ENCODE measurements around the gene RBKS.
"Not testable (repeated sequence)": the region's sequence is repeated elsewhere in the genome, so short reads cannot be mapped to it uniquely, and the experiment has no call there.

RBKS gene

GRCh38 chr2:27869763-27870162 is 20.4 kb downstream of the RBKS start:
- DNase-seq: no peak

- DNase-seq: no peak
Measured at GRCh38 chr2:27866237-27866636, 23.9 kb downstream of the RBKS start.

GRCh38 chr2:27863955-27864354 is 26.2 kb downstream of the RBKS start:
- not testable (repeated sequence) for DNase-seq

DNA sequence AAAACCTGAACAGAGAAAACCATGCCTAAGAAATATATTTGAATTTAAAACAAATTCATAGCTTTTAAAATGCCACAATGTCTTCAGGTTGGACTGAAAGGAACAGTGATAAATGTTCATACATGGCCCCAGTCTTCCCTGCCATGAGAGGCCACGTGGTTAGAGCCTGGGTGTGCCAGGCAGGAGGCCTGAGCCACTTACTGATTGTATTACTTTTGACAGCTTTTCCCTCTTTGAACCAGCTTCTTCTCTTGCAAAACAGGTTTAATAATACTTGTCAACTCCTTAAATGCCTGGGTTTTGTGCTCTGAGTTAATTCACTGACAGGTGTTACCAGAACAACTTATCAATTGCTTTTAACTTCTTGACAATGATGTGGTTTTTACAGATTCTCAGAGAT is 27.0 kb downstream of the RBKS start:
- DNase-seq: no peak

DNA sequence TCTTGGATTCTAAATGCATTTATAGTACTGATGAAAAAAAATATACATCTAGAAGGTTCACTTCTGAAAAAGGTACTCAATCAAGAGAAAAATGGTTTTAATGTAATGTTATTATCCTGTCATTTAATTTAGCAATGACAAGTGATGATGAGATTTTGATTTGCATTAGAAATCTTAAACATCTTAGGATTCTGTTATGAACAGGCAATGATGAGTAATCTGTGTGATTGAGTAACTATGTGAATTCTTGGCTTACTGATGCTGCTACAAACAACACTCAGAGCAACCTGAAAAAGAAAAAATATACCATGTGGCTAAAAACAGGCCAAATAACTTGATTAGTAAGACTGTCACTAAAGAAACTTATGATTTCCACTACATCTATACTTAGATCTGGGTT is 30.1 kb downstream of the RBKS start:
- DNase-seq: no peak

GRCh38 chr2:27857417-27858172 is 32.6 kb downstream of the RBKS start:
- no peak for DNase-seq

DNA sequence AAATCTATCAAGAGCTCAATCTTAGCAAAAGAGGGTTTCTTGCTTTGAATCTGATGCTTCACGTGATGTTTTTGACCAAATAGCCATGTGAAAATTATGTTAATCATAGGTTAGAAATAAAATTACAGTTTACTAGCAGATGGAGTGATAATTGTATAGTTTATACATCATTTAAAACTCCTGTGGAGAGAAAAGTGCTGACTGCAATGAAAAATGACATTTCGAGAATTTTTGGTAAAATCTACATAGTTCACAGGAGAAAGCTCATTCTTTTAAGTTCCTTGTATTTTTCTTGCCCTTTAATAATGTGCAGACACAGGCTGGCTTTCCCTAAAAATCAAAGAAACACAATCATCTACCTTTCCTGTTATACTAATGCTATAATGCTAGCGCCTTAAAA is 33.2 kb downstream of the RBKS start:
- DNase-seq: no peak

DNA sequence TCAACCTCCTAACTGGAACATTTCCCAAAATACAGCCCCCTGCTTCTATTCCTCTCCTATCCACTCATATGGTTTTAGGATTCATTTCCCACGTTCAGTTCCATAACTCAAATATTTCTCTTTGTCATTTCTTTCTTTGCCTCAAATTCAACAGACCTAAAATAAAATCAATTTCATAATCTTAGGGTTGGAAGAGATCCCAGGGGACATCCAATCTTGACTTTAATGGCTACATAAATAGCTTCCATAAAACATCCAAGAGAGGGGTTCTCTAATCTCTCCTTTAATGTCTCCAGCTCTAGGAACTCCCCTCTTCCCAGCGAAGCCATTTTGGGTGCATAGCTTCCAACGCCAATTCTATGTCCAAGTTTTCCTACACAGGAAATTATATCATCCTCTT is 33.8 kb downstream of the RBKS start:
- DNase-seq: no peak

DNA sequence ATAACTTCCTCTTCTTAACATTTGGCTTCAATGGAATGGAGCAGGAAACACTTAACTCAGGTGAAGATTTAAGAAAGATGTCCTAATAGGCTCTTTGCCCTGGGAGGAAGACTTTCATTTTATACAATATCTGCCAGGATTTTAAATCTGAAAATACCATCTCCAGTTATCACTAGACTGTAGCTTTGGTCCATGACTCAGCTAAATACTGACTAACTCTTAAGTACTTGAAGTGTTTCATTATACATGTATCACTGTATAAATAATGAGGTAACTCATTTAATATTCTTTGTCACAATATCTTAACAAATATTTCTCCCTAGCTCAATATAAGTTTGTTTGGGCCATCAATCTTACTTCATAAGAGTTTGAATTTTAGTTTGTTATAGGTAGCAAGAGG is 34.7 kb downstream of the RBKS start:
- DNase-seq: no peak

- DNase-seq: no peak
Measured at GRCh38 chr2:27854229-27854862, 35.8 kb downstream of the RBKS start.

DNA sequence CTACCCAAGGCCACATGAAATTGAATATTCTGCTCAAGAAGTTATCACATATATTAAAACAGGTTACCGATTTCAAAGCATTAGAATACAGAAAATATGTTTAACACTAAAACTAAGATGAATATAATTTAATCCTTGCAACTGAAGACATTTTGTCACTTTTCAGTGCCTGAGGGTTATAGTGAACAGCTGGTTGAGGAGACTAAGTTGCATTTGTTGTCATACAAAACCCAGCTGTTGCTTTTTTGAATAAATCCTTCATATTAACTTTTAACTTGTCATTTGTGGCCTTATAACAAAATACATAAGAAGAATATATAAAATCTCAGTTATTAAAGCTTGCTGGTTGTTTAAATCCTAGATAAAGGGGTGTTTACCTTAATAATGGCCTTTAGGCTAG is 37.5 kb downstream of the RBKS start:
- DNase-seq: no peak

DNA sequence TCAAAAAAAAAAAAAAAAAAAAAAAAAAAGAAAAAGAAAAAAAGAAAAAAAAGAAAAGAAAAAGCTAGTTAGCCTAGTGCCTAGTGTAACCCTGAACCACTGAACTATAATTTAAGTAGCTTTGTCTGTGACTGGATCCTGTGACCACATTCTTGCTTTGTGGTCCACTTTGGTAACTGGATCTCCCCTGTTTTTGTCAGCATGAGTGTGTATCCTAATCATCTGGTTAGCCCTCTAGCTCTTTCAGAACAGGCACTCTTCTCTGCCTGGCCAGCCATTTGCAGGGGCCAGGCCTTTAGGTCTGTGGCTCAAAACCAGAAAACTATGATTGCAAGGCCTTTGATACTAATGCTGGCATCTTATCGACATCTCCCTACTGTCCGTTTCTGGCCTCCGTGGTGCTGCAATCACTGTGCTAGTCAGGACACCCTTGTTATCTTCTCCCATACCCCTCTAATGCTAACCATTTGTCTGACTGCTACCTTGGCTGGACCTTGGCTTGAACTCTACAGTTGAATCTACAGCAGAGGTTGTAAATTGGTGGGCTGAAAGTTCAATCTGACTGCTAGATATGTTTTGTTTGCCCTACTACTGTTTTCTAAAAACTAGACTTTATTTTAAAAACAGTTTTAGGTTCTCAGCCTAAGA is 40.5 kb downstream of the RBKS start:
- no peak for DNase-seq

GRCh38 chr2:27847333-27847732 is 42.9 kb downstream of the RBKS start:
- no peak for DNase-seq

DNA sequence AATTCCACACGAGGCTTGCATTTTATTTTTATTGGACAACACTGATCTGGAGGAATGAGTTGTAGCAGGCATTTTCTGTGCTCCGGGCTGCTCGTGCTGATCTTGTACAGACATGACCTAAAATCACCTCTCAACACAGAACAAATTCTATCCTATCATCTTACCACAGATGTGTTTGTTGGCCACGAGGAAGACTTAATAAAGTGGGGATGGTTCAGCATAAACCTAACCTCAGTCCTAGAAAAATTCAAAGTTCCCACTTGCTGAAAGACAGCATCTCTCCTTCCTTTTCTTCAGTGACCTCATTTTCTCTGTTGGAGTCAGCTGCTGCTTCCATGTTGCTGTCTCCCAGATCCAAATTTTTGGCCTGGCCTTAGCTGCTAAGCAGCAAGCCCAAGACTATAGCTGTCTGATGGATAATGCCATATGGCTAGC is 45.3 kb downstream of the RBKS start:
- no peak for DNase-seq

- DNase-seq: no peak
Measured at GRCh38 chr2:27843992-27844391, 46.2 kb downstream of the RBKS start.

DNA sequence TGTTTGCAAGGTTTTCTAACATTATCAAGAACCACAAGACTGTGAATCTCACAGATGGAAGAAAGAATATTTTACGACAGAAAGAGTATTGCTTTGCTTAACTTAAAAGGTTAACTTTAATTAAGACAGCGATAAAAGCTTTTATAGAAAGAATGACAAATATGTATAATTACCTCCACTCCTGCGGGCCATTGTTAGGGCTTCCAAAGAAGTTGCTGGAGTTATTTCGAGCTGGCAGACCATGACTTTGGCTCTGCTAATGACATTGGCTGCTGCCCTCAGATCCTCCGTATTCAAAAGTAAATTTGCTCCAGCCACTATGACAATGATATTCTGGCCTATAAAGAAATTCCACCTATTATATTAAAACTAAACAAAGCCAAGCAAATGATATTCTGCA is 47.3 kb downstream of the RBKS start:
- no peak for DNase-seq

GRCh38 chr2:27839022-27839618 is 51.1 kb downstream of the RBKS start:
- no peak for DNase-seq

DNA sequence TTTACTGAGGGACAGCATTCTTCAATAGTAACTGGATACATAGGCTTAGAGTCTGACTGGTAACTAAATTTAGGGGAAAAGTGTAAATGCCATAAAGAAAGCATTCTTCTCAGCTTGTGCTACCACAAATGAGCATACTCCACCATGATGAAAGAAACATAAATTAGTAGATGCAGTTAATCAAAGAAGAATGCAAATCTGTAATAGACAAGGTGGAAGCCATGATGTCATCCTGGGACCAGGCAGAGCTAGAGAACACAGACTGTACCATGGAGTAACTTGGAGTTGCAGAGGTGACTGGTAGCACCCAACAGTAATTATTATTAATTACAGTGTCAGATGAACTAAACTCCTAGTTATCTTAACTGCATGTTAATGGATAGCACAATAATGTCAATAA is 51.7 kb downstream of the RBKS start:
- no peak for DNase-seq

DNA sequence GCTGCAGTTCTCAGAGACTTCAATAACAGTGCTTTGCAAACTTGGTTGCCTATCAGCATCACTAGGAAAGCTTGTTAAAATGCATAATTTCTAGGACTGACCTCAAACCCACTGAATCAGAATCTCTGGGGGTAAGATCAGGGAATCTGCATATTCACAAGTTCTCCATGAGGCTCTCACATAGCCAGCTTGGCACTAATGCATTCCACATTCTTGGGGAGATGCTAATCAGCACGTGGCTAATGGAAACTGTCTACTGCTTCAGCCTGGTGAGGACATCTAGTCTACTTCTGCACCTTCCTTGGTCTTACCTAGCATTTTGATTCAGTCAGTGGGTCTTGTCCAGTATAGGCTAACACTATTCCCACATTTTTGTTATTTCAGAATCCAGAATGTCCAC is 56.3 kb downstream of the RBKS start:
- no peak for DNase-seq

DNA sequence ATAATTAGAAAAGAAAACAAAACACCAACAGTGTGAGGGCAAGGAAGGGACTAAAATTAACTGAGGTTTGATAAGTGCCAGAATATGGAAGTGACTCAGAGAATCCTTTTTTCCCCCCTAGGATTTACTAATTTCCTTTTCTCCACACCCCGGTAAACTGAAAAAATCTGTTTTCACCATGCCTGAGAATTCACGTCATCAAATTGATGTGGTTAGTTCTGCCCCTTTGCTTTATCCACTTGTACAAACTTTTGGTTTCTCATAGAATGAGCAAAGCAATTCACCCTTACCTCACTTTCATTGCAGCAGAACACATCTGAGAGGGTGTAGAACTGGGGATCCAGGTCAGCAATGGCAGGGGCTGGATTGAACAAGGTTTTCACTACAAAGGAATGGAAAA is 57.8 kb downstream of the RBKS start:
- no peak for DNase-seq

DNA sequence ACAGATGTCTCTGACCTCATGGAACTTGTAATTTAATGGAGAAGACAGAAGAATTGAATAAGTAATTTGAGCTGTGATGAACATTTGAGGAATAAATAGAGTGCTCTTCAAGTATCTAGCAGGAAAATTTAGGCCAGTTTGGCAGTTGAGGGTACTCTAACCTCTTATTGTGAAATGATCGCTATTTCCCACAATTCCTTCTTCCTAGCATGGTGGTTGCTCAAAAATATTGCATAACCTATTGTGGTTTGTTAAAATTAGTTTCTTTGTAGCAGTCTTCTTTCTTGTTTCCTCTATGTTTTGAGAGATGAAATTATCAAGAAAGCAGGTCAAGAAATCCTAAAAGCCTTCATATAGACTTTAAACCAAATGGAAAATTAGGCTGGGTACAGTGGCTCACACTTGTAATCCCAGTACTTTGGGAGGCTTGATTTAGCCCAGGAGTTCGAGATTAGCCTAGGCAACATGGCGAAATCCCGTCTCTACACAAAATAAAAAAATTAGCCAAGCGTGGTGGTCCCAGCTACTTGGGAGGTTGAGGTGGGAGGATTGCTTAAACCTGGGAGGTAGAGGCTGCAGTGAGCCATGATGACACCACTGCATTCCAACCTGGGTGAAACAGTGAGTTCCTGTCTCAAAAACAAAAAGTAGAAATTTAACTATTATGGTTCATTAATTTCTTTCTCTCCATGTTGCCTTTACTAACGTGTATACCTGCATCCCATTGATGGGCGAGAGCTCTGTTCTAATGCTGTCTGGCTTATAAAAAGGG is 58.7 kb downstream of the RBKS start:
- DNase-seq: no peak

GRCh38 chr2:27830656-27831055 is 59.5 kb downstream of the RBKS start:
- no peak for DNase-seq

- no peak for DNase-seq
Measured at GRCh38 chr2:27829791-27830190, 60.4 kb downstream of the RBKS start.
